Panc1 (cell line): Measurements from ENCODE around the gene LRRC10B. TPM values are rescaled to one million over a fixed set of nuclear protein-coding genes. Genes with fewer than 3 reads are reported as not detected.

ENCODE experiments used
- ATAC-seq: fragments of 200-7000 bp; cut with Tn5 transposase; 2 replicates; pipeline ENCODE4 v1.9.1; 2020; ENCODE audit warnings: mild to moderate bottlenecking, moderate library complexity
- BruUV-seq: library from RNA; stranded (reverse); fragments of 400-500 nt; replicated peaks from 2 replicates; lab custom pipeline; 2021; lab: Mats Ljungman, UMichigan
- CTCF ChIA-PET: fragments of 300-600 bp; sonication (Branson Sonifier 250); formaldehyde crosslinking; loops from one replicate; lab custom pipeline; 2022; ENCODE audit warnings: antibody characterized with exemption; lab: Charles Lee
- POLR2A ChIA-PET: fragments of 300-600 bp; sonication (Branson Sonifier 250); formaldehyde crosslinking; loops from one replicate; lab custom pipeline; 2022; ENCODE audit warnings: antibody characterized with exemption; lab: Charles Lee
- DNase-seq: peaks from one replicate; pipeline ENCODE4 v3.0.0-alpha.2; 2010; ENCODE audit warnings: low read depth, low spot score
- H3K27ac ChIP-seq: 2 replicates; pipeline ENCODE4 v1.5.1; 2011; ENCODE audit warnings: mild to moderate bottlenecking, low read length, inconsistent platforms
- H3K27me3 ChIP-seq: fragments of 200-500 bp; sonication (Bioruptor generic); 2 replicates; pipeline ENCODE4 v1.6.0; 2014; ENCODE audit warnings: low read length, inconsistent platforms; ENCODE audit not compliant: control insufficient read depth, insufficient read depth
- H3K36me3 ChIP-seq: fragments of 200-500 bp; sonication (Bioruptor generic); 2 replicates; pipeline ENCODE4 v1.5.1; 2014; ENCODE audit warnings: inconsistent platforms, mild to moderate bottlenecking, low read length, moderate library complexity; ENCODE audit not compliant: control insufficient read depth, insufficient read depth
- H3K4me1 ChIP-seq: 2 replicates; pipeline ENCODE4 v1.5.1; 2011; ENCODE audit warnings: inconsistent platforms, mild to moderate bottlenecking, low read length, moderate library complexity; ENCODE audit not compliant: control insufficient read depth, insufficient read depth
- H3K4me3 ChIP-seq, 2 experiments: 2 replicates each; pipeline ENCODE4 v1.5.1; 2011 to 2012; ENCODE audit warnings: low read depth in 2 of 2, low read length in 2 of 2, mild to moderate bottlenecking in 2 of 2, inconsistent platforms in 1 of 2, moderate library complexity in 1 of 2
- H3K9me3 ChIP-seq: fragments of 200-500 bp; sonication (Bioruptor generic); 2 replicates; pipeline ENCODE4 v1.5.1; 2014; ENCODE audit warnings: low read depth, mild to moderate bottlenecking, inconsistent platforms, low read length, moderate library complexity; ENCODE audit not compliant: control insufficient read depth, insufficient read depth
- POLR2AphosphoS5 ChIP-seq: IDR thresholded peaks from 2 replicates; pipeline ENCODE4 v1.6.1; 2012; ENCODE audit warnings: mild to moderate bottlenecking, low read depth, low read length, moderate library complexity
- SIN3A ChIP-seq: IDR thresholded peaks from 2 replicates; pipeline ENCODE4 v1.6.1; 2012; ENCODE audit warnings: low read depth, mild to moderate bottlenecking, low read length, moderate library complexity, borderline replicate concordance; ENCODE audit not compliant: insufficient read depth
- TCF7L2 ChIP-seq: IDR thresholded peaks from 2 replicates; pipeline ENCODE4 v1.6.1; 2011; ENCODE audit warnings: mild to moderate bottlenecking, low read depth, low read length, inconsistent platforms
- in situ Hi-C: cut with HindIII; loops from 2 replicates; pipeline ENCODE4 v1.10.0; 2016; ENCODE audit warnings: low sequenced_read_pairs, low pct_unique_long_range_greater_than_20kb
- intact Hi-C: fragments of 100-400 bp; cut with micrococcal nuclease; formaldehyde crosslinking; loops from one replicate; pipeline ENCODE4 v1.10.0; 2022; ENCODE audit not compliant: unreplicated experiment
- total RNA-seq: library from RNA; stranded (reverse); gene quantifications from one replicate; pipeline ENCODE4 v1.2.1, GENCODE V29; 2021; ENCODE audit not compliant: unreplicated experiment
- TF ChIP-seq, protein P1 (sequence below): fragments of 450-650 bp; IDR thresholded peaks from 2 replicates; pipeline ENCODE4 v1.5.1; 2017; ENCODE audit warnings: mild to moderate bottlenecking
- TF ChIP-seq, protein P2 (sequence below), 2 experiments: IDR thresholded peaks; 2 replicates each; pipeline ENCODE4 v1.6.1; 2011 to 2012; ENCODE audit warnings: low read depth in 2 of 2, control low read depth in 1 of 2, low read length in 1 of 2, mild to moderate bottlenecking in 1 of 2, moderate library complexity in 1 of 2; ENCODE audit not compliant: insufficient read depth in 1 of 2

Gene LRRC10B
- total RNA-seq, 1 experiment from 2014 or later, result 0.23 TPM

DNA sequence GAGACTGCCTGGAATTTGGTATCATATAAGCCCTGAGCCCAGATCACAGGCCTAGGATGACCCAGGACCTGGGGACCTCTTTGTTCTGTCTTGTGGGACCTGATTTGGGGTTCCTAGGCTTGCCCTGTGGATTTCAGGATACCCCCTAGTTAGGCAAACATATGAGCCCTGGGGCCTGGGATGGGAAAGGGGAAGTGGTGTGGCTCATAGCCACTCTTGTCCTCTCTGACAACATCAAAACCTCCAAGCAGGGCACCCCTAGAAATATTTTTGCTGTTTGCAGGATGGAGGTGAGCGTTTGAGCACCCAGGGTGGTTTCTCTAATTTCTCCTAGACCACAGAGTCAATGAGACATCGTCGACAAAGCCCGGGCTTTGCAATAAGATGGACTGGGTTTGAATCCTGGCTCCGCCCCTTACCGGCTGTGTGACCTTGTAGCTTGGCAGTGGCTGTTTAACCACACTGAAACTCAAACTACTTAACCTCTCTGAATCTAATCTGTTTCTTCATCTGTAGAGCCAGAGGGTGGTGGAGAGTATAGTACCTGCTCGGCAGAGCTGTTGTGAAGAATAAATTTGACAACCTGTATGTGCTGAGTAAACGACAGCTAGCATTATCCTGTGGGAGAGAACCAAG is 5.3 kb upstream of the LRRC10B start:
- H3K27ac ChIP-seq, result no peak overlapping the region
- ChIA-PET CTCF (interaction anchor here (0.6 kb wide), 1 partner anchor 39 kb away, joined by 3 read pairs; no protein-coding TSS in a partner anchor), POLR2A (no interaction called here)
- BruUV-seq, result no TSS peak
- H3K9me3 ChIP-seq, result no peaks in the 10 kb centered on the region
- H3K4me3 ChIP-seq, result no peak overlapping the region
- no peaks in the 10 kb centered on the region; the same call in 1 of the 2 replicates for H3K4me1 ChIP-seq
- H3K36me3 ChIP-seq, result no peaks in the 10 kb centered on the region
- in situ Hi-C loops (no loop called here), intact Hi-C loops (no loop called here)
- ATAC-seq (no peak), DNase-seq (no peak)
- peaks cover 4% of the 10 kb centered on the region; the same call in 1 of the 2 replicates for H3K27me3 ChIP-seq
- TF ChIP-seq TCF7L2 (no peak), POLR2AphosphoS5 (no peak), SIN3A (no peak)
- TF ChIP-seq, protein P1, sequence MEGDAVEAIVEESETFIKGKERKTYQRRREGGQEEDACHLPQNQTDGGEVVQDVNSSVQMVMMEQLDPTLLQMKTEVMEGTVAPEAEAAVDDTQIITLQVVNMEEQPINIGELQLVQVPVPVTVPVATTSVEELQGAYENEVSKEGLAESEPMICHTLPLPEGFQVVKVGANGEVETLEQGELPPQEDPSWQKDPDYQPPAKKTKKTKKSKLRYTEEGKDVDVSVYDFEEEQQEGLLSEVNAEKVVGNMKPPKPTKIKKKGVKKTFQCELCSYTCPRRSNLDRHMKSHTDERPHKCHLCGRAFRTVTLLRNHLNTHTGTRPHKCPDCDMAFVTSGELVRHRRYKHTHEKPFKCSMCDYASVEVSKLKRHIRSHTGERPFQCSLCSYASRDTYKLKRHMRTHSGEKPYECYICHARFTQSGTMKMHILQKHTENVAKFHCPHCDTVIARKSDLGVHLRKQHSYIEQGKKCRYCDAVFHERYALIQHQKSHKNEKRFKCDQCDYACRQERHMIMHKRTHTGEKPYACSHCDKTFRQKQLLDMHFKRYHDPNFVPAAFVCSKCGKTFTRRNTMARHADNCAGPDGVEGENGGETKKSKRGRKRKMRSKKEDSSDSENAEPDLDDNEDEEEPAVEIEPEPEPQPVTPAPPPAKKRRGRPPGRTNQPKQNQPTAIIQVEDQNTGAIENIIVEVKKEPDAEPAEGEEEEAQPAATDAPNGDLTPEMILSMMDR, result no peak
- TF ChIP-seq, protein P2, sequence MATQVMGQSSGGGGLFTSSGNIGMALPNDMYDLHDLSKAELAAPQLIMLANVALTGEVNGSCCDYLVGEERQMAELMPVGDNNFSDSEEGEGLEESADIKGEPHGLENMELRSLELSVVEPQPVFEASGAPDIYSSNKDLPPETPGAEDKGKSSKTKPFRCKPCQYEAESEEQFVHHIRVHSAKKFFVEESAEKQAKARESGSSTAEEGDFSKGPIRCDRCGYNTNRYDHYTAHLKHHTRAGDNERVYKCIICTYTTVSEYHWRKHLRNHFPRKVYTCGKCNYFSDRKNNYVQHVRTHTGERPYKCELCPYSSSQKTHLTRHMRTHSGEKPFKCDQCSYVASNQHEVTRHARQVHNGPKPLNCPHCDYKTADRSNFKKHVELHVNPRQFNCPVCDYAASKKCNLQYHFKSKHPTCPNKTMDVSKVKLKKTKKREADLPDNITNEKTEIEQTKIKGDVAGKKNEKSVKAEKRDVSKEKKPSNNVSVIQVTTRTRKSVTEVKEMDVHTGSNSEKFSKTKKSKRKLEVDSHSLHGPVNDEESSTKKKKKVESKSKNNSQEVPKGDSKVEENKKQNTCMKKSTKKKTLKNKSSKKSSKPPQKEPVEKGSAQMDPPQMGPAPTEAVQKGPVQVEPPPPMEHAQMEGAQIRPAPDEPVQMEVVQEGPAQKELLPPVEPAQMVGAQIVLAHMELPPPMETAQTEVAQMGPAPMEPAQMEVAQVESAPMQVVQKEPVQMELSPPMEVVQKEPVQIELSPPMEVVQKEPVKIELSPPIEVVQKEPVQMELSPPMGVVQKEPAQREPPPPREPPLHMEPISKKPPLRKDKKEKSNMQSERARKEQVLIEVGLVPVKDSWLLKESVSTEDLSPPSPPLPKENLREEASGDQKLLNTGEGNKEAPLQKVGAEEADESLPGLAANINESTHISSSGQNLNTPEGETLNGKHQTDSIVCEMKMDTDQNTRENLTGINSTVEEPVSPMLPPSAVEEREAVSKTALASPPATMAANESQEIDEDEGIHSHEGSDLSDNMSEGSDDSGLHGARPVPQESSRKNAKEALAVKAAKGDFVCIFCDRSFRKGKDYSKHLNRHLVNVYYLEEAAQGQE (IDR thresholded peaks at IDR 0.05; ENCODE audit: insufficient read depth in 1 of 2, low read depth in 2 of 2, low read length in 1 of 2), result no peak

DNA sequence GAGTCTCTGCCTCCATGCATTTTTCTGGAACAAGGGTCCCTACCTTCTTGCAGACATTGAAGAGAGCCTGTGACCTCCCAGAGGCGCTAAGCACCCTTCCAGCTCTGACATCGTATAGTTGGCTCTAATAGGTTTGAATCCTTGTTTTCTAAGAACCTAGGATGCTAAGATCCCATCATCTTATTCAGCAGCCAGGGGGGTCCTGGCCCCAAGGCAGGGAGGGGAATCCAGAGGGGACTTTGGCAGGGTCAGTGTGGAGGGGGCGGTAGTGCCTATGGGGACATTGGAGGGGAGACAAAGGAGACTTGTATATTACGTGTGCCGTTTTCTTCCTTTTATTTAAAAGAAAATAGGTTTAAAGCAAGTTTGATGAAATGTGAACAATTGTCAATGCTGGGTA is 3.4 kb upstream of the LRRC10B start:
- peaks cover 4% of the 10 kb centered on the region; the same call in 1 of the 2 replicates for H3K27me3 ChIP-seq
- H3K4me3 ChIP-seq, result no peak overlapping the region
- H3K36me3 ChIP-seq, result no peaks in the 10 kb centered on the region
- ATAC-seq (no peak), DNase-seq (no peak)
- ChIA-PET POLR2A (no interaction called here), CTCF (interaction anchor here (0.5 to 1.5 kb wide), 2 partner anchors 11 to 25 kb away, joined by 3 to 4 read pairs; no protein-coding TSS in a partner anchor)
- in situ Hi-C loops, result no loop called here
- no peak overlapping the region for H3K27ac ChIP-seq
- intact Hi-C loops, result no loop called here
- BruUV-seq, result no TSS peak
- no peaks in the 10 kb centered on the region for H3K9me3 ChIP-seq
- H3K4me1 ChIP-seq, result no peaks in the 10 kb centered on the region; the same call in 1 of the 2 replicates
- TF ChIP-seq, protein P1, result no peak
- TF ChIP-seq POLR2AphosphoS5 (no peak), TCF7L2 (no peak), SIN3A (no peak)
- TF ChIP-seq, protein P2 (IDR thresholded peaks at IDR 0.05; ENCODE audit: insufficient read depth in 1 of 2, low read depth in 2 of 2, low read length in 1 of 2), result no peak
